Ishikawa (cell line): ENCODE data around the gene CPAMD8.

Experiments used
- CEBPB ChIP-seq: IDR thresholded peaks from 2 replicates; pipeline ENCODE4 v1.6.1; 2012
- CREB1 ChIP-seq: IDR thresholded peaks from 2 replicates; pipeline ENCODE4 v1.6.1; 2012; ENCODE audit warnings: low read depth
- EGR1 ChIP-seq: IDR thresholded peaks from 2 replicates; pipeline ENCODE4 v1.6.1; 2012
- EP300 ChIP-seq: IDR thresholded peaks from 2 replicates; pipeline ENCODE4 v1.6.1; 2012; ENCODE audit warnings: borderline replicate concordance
- FOXM1 ChIP-seq: IDR thresholded peaks from 2 replicates; pipeline ENCODE4 v1.6.1; 2012; ENCODE audit warnings: low read depth, borderline replicate concordance
- NFIC ChIP-seq: IDR thresholded peaks from 2 replicates; pipeline ENCODE4 v1.6.1; 2012
- RAD21 ChIP-seq: IDR thresholded peaks from 2 replicates; pipeline ENCODE4 v1.6.1; 2012; ENCODE audit warnings: low read depth
- TAF1 ChIP-seq: IDR thresholded peaks from 2 replicates; pipeline ENCODE4 v1.6.1; 2012; ENCODE audit warnings: low read depth, mild to moderate bottlenecking
- TCF12 ChIP-seq: IDR thresholded peaks from 2 replicates; pipeline ENCODE4 v1.6.1; 2012; ENCODE audit warnings: low read depth
- TEAD4 ChIP-seq: IDR thresholded peaks from 2 replicates; pipeline ENCODE4 v1.6.1; 2012
- YY1 ChIP-seq: IDR thresholded peaks from 2 replicates; pipeline ENCODE4 v1.6.1; 2012; ENCODE audit warnings: low read depth
- ZBTB7A ChIP-seq: IDR thresholded peaks from 2 replicates; pipeline ENCODE4 v1.6.1; 2012; ENCODE audit warnings: low read depth
- TF ChIP-seq, protein P1 (sequence below): IDR thresholded peaks from 2 replicates; pipeline ENCODE4 v1.6.1; 2012
- TF ChIP-seq, protein P2 (sequence below): IDR thresholded peaks from 2 replicates; pipeline ENCODE4 v1.6.1; 2012
- TF ChIP-seq, protein P3 (sequence below): IDR thresholded peaks from 2 replicates; pipeline ENCODE4 v1.6.1; 2012; ENCODE audit warnings: low read depth, mild to moderate bottlenecking

Gene CPAMD8

DNA sequence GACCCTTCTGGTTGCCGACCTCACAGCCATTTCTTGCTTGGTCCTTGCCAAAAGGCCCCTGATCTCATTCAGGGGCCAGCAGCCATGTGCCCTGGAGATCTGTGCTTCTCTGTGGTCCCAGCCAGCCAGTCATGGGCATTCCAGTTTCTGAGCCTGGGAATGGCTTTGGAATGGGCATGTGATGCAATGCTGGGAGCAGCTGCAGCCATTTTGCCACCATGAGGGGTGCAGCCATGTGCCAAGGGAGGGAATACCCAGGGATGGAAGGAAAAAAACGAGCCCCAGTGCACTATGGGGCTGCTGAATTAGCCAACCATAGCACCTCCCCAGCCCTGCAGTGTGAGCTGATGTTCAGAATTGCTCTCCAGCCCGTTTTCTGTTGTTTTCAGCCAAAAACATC, 111.5 kb downstream of the CPAMD8 start:
- TF ChIP-seq EP300 (no peak), YY1 (no peak), TEAD4 (no peak), FOXM1 (no peak), EGR1 (no peak), ZBTB7A (no peak), TCF12 (no peak), RAD21 (no peak), NFIC (no peak), CEBPB (no peak), TAF1 (no peak)
- TF ChIP-seq, protein P1, sequence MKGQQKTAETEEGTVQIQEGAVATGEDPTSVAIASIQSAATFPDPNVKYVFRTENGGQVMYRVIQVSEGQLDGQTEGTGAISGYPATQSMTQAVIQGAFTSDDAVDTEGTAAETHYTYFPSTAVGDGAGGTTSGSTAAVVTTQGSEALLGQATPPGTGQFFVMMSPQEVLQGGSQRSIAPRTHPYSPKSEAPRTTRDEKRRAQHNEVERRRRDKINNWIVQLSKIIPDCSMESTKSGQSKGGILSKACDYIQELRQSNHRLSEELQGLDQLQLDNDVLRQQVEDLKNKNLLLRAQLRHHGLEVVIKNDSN = no peak

DNA sequence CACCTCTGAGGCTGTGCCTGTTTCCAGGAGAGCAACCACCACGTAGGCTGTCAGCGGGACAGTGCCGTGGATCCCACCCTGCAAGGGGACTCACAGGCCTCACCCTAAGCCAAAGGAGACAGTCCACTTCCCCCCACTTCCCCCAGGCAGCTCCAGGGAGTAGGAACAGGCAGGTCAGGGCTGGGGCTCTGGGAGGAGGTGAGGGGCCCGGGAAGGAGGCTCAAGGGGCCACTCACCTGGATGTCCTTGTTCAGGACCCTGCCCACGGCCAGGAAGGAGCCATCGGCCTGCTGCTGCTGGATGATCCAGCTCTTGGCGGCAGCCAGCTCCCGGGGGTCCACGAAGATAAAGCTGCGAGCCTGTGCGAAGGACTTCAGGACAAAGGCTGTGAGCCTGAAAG, 112.2 kb downstream of the CPAMD8 start:
- TF ChIP-seq YY1 (no peak), CREB1 (no peak), FOXM1 (no peak), ZBTB7A (no peak), TCF12 (no peak), EGR1 (no peak), CEBPB (no peak), NFIC (no peak), EP300 (no peak), RAD21 (no peak), TEAD4 (no peak), TAF1 (no peak)
- TF ChIP-seq, protein P1 = no peak
- TF ChIP-seq, protein P2, sequence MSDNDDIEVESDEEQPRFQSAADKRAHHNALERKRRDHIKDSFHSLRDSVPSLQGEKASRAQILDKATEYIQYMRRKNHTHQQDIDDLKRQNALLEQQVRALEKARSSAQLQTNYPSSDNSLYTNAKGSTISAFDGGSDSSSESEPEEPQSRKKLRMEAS = no peak
- TF ChIP-seq, protein P3, sequence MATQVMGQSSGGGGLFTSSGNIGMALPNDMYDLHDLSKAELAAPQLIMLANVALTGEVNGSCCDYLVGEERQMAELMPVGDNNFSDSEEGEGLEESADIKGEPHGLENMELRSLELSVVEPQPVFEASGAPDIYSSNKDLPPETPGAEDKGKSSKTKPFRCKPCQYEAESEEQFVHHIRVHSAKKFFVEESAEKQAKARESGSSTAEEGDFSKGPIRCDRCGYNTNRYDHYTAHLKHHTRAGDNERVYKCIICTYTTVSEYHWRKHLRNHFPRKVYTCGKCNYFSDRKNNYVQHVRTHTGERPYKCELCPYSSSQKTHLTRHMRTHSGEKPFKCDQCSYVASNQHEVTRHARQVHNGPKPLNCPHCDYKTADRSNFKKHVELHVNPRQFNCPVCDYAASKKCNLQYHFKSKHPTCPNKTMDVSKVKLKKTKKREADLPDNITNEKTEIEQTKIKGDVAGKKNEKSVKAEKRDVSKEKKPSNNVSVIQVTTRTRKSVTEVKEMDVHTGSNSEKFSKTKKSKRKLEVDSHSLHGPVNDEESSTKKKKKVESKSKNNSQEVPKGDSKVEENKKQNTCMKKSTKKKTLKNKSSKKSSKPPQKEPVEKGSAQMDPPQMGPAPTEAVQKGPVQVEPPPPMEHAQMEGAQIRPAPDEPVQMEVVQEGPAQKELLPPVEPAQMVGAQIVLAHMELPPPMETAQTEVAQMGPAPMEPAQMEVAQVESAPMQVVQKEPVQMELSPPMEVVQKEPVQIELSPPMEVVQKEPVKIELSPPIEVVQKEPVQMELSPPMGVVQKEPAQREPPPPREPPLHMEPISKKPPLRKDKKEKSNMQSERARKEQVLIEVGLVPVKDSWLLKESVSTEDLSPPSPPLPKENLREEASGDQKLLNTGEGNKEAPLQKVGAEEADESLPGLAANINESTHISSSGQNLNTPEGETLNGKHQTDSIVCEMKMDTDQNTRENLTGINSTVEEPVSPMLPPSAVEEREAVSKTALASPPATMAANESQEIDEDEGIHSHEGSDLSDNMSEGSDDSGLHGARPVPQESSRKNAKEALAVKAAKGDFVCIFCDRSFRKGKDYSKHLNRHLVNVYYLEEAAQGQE = no peak

DNA sequence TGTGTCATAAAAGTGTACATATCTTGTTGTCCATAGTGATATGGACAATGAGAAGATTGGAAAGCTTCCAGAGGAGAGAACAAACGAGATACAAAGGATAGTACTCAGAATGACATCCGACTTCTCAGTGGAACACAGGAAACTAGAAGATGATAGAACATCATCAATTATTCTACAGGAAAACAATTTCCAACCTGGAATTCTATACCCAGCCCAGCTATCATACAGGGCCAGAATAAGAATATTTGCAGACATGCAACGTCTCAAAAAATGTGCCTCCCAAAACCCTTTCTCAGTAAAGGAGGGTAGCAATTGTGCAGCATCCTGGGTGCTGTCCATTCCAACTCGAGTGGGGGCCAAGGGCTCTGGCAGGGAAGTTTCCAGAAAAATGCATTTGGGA, 113.8 kb downstream of the CPAMD8 start:
- TF ChIP-seq, protein P2 = no peak
- TF ChIP-seq RAD21 (no peak), EGR1 (no peak), YY1 (no peak), TCF12 (no peak), ZBTB7A (no peak), CEBPB (no peak), FOXM1 (no peak), CREB1 (no peak), TAF1 (no peak), TEAD4 (no peak), EP300 (no peak), NFIC (no peak)
- TF ChIP-seq, protein P3 = no peak
- TF ChIP-seq, protein P1 = no peak

DNA sequence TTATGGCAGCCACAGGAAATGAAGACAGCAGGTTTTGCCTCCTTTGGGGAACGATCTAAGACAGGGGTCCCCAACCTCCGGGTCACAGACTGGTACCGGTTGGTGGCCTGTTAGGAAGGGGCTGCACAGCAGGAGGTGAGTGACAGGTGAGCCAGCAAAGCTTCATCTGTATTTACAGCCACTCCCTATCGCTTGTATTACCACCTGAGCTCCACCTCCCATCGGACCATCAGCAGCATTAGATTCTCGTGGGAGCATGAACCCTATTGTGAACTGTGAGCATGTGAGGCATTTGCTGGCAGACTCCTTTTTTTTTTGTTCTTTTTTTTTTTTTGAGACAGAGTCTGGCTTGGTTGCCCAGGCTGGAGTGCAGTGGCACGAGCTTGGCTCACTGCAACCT, 115.6 kb downstream of the CPAMD8 start:
- TF ChIP-seq YY1 (no peak), TCF12 (no peak), EGR1 (no peak)

DNA sequence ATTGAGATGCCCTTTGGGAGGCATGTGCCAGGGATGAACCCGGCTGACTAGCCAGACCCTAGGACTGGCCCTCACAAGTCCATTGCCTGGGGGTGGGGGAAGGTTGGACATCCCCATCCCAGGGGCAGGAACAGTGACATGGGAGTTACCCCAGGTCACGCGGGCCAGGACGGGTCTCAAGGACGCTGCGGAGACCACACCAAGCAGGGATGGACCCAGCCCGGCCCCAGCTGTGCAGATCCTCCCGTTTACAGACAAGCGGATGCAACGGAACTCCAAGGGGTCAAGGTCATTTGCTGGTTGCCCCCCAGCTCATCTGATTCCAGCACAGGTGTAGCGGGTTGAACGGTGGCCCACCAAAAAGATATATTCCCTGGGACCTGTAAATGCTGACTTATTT, 117.9 kb downstream of the CPAMD8 start:
- TF ChIP-seq TEAD4 (no peak), ZBTB7A (no peak), EP300 (no peak), YY1 (no peak)
- TF ChIP-seq, protein P2 = no peak

DNA sequence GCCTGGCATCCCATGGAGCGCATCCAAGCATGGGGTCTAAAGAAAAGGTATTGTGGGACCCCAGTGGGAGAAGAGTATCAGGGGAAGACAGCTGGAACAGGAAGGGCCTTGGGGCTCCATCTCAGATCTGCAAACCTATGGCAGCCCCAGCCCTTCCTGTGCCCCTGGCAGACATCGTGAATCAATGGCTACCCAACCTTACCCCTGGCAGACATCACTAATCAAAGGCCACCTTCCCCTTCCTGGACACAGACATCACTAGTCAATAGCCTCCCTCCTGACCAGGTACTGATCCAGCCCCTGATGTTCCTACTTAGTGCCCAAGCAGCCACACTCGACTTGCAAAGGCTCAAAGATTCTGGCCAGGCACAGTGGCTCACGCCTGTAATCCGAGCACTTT, 122.0 kb downstream of the CPAMD8 start:
- TF ChIP-seq ZBTB7A (no peak), CEBPB (no peak), RAD21 (no peak), TCF12 (no peak), CREB1 (no peak), TAF1 (no peak)
- TF ChIP-seq, protein P3 = no peak
